OCI-LY3 (cell line): ENCODE data around the gene FMN1.

Experiments used
- H2AFZ ChIP-seq: fragments of 200-600, 300-600 bp; shearing (Covaris generic); 2 replicates; pipeline ENCODE4 v1.6.0; 2014; ENCODE audit warnings: antibody characterized with exemption, low read depth, low read length
- H3K27ac ChIP-seq: fragments of 200-600, 300-600 bp; sonication (generic); 2 replicates; pipeline ENCODE4 v1.5.1; 2014; ENCODE audit warnings: mild to moderate bottlenecking, low read length, moderate library complexity, mixed read lengths
- H3K27me3 ChIP-seq: fragments of 200-600, 300-600 bp; sonication (generic); 2 replicates; pipeline ENCODE4 v1.6.1; 2014; ENCODE audit warnings: low read depth, low read length, mixed read lengths
- H3K36me3 ChIP-seq: fragments of 200-600, 300-600 bp; sonication (generic); replicated peaks from 2 replicates; pipeline ENCODE3; 2014; ENCODE audit warnings: low read depth, low read length, mixed read lengths
- H3K4me1 ChIP-seq: fragments of 300-600, 200-600 bp; sonication (generic); 2 replicates; pipeline ENCODE4 v1.6.1; 2014; ENCODE audit warnings: low read length, mixed read lengths
- H3K4me2 ChIP-seq: fragments of 200-600, 300-600 bp; sonication (generic); 2 replicates; pipeline ENCODE4 v1.6.1; 2014; ENCODE audit warnings: low read length, mixed read lengths
- H3K4me3 ChIP-seq: fragments of 300-600, 200-600 bp; sonication (generic); 2 replicates; pipeline ENCODE4 v1.5.1; 2014; ENCODE audit warnings: antibody characterized with exemption, mild to moderate bottlenecking, low read length, moderate library complexity
- H3K79me2 ChIP-seq: fragments of 300-600, 200-600 bp; shearing (Covaris generic); 2 replicates; pipeline ENCODE4 v1.6.1; 2014; ENCODE audit warnings: mild to moderate bottlenecking, low read length, mixed read lengths
- H3K9ac ChIP-seq: fragments of 300-600, 200-600 bp; shearing (Covaris generic); 2 replicates; pipeline ENCODE4 v1.6.0; 2014; ENCODE audit warnings: mild to moderate bottlenecking, low read length, moderate library complexity
- H3K9me3 ChIP-seq: fragments of 200-600, 300-600 bp; shearing (Covaris generic); 2 replicates; pipeline ENCODE4 v1.6.1; 2014; ENCODE audit warnings: low read length, mixed read lengths; ENCODE audit not compliant: insufficient read depth
- H4K20me1 ChIP-seq: fragments of 200-600, 300-600 bp; sonication (generic); 2 replicates; pipeline ENCODE4 v1.6.1; 2016; ENCODE audit warnings: low read length, mixed read lengths; ENCODE audit not compliant: insufficient read depth
- CTCF ChIP-seq: fragments of 200-600, 300-600 bp; sonication (generic); IDR thresholded peaks from 2 replicates; pipeline ENCODE4 v1.5.1; 2014; ENCODE audit warnings: antibody characterized with exemption, low read length, low read depth
- EZH2phosphoT487 ChIP-seq: fragments of 200-600 bp; shearing (Covaris generic); IDR thresholded peaks from 2 replicates; pipeline ENCODE4 v1.6.1; 2018; ENCODE audit warnings: antibody characterized with exemption, mixed run types, low read depth

Gene FMN1

DNA sequence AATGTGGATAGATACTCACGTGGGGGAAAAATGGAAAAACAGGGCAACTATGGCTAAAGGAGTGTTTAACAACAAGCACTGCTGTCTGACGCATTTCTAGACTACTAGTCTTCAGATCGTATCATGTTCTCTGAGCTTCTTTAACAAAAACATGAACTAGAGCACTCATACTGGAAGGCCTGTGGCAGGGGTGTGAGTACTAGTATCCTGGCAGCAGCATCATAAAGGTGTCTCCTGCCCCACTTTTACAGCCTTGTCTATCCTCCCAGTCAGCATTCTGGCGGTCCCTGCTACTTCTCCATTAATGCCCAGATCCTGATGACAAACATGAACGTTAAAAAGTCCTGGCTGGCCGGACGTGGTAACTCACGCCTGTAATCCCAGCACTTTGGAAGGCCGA lies 4.0 kb downstream of the FMN1 start:
- Histone ChIP-seq H3K9ac (no peak overlapping the region), H3K4me1 (peaks cover 40% of the 10 kb centered on the region)

DNA sequence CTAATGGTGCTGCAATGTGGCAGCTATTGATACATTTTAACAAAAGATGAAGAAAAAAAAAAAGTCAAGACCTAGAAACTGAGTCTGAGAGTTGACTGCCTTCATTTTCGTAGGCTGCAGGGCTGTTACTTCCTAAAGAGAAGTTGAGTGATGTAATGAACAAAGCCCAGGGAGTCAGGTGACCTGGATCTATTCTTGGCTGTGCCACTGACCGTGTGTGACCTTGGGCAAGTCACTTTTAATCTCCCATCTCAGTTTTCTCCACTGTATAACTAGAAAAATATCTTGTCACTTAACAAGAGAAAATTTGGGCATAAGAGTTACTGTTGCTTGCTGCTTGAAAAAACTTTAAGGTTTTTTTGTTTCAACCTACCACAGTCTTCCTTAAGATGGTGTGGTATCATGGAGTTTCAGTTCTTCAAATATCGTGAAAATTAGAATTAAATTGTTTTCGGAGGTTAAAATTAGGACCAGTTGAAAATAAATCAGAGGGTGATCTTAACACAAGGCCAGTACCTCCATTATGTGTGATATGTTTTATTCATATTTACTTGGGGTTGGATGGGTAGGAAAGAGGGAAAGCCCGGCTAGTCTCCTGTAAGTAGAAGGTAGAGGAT lies 5.8 kb downstream of the FMN1 start:
- H4K20me1 ChIP-seq, result peaks cover 4% of the 10 kb centered on the region; the same call in 1 of the 2 replicates
- H3K9ac ChIP-seq, result no peak overlapping the region
- no peaks in the 10 kb centered on the region for H3K9me3 ChIP-seq
- no peak overlapping the region for H2AFZ ChIP-seq
- TF ChIP-seq CTCF, result no peak
- TF ChIP-seq EZH2phosphoT487, result no peak
- H3K4me3 ChIP-seq, result peak overlapping the region; percentile 37
- no peaks in the 10 kb centered on the region for H3K79me2 ChIP-seq
- H3K36me3 ChIP-seq, result no peaks in the 10 kb centered on the region
- H3K27ac ChIP-seq, result no peak overlapping the region
- H3K4me2 ChIP-seq, result peak overlapping the region; percentile 68
- H3K27me3 ChIP-seq, result peaks cover 26% of the 10 kb centered on the region
- peaks cover 40% of the 10 kb centered on the region for H3K4me1 ChIP-seq

More for the DNA sequence above, 4.0 kb downstream of the FMN1 start:
- Histone ChIP-seq H3K36me3 (no peaks in the 10 kb centered on the region), H3K27me3 (peaks cover 31% of the 10 kb centered on the region), H3K79me2 (no peaks in the 10 kb centered on the region), H3K4me2 (peak overlapping the region; percentile 68), H4K20me1 (peaks cover 4% of the 10 kb centered on the region; the same call in 1 of the 2 replicates), H3K4me3 (peak overlapping the region; percentile 34), H3K9me3 (no peaks in the 10 kb centered on the region), H2AFZ (no peak overlapping the region), H3K27ac (peak overlapping the region; percentile 56)
- no peak for TF ChIP-seq EZH2phosphoT487
- TF ChIP-seq CTCF, result no peak

GRCh38 chr15:33188159-33188558 lies 6.4 kb downstream of the FMN1 start:
- H2AFZ ChIP-seq, result no peak overlapping the region
- H3K9me3 ChIP-seq, result no peaks in the 10 kb centered on the region
- peaks cover 21% of the 10 kb centered on the region for H3K27me3 ChIP-seq
- no peaks in the 10 kb centered on the region for H3K36me3 ChIP-seq
- peak; percentile 34 for TF ChIP-seq CTCF
- no peak for TF ChIP-seq EZH2phosphoT487
- H3K4me2 ChIP-seq, result peak overlapping the region; percentile 68
- no peak overlapping the region for H3K27ac ChIP-seq
- peaks cover 40% of the 10 kb centered on the region for H3K4me1 ChIP-seq
- peaks cover 4% of the 10 kb centered on the region; the same call in 1 of the 2 replicates for H4K20me1 ChIP-seq
- H3K79me2 ChIP-seq, result no peaks in the 10 kb centered on the region
- no peak overlapping the region for H3K9ac ChIP-seq
- peak overlapping the region; percentile 37 for H3K4me3 ChIP-seq

DNA sequence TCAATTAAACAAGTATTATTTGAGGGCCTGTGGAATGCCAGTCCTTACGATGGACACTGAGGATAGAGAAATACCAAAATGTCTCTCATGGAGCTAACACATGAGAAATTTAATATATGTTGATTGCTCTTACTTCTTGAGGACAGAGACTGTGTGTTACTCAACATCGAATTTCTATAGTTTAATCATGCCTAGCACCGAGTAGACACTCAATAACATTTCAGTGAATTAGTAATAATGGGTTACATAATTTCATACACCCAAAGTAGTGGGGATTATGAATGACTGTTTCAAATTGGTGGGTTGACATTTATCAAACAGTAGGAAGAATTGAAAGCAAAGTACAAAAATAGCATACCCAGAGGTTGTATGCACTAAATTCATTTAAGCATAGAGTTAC lies 11.2 kb downstream of the FMN1 start:
- H3K4me2 ChIP-seq, result no peak overlapping the region
- H3K4me3 ChIP-seq, result no peak overlapping the region
- TF ChIP-seq EZH2phosphoT487 (no peak), CTCF (no peak)
- no peak overlapping the region for H2AFZ ChIP-seq
- no peak overlapping the region for H3K9ac ChIP-seq
- H3K4me1 ChIP-seq, result peaks cover 10% of the 10 kb centered on the region
- no peaks in the 10 kb centered on the region for H3K79me2 ChIP-seq
- H3K9me3 ChIP-seq, result no peaks in the 10 kb centered on the region
- H3K27me3 ChIP-seq, result 0 out of 2 replicates have a peak, but pooled peaks cover 3% of the 10 kb centered on the region
- H3K36me3 ChIP-seq, result no peaks in the 10 kb centered on the region
- no peak overlapping the region for H3K27ac ChIP-seq
- H4K20me1 ChIP-seq, result no peaks in the 10 kb centered on the region
